Vagina (tissue), 2 donors: Measurements from ENCODE around the gene PITX3.

ENCODE experiments used
- POLR2A ChIP-seq, 2 donors: fragments of 450-650 bp; IDR thresholded peaks; one replicate each; pipeline ENCODE4 v1.6.1; 2017; ENCODE audit warnings: antibody characterized with exemption in 2 of 2, mild to moderate bottlenecking in 2 of 2, moderate library complexity in 2 of 2
- POLR2AphosphoS5 ChIP-seq, 2 donors: sonication (generic); formaldehyde crosslinking; IDR thresholded peaks; one replicate each; pipeline ENCODE4 v1.9.0; 2017; ENCODE audit warnings: antibody characterized with exemption in 2 of 2, mild to moderate bottlenecking in 2 of 2, low read depth in 1 of 2; ENCODE audit not compliant: insufficient read depth in 1 of 2
- TF ChIP-seq, protein P1 (sequence below), 3 experiments: fragments of 450-650 bp in 2 of 3; fragments of 200-600 bp in 1 of 3; sonication (generic) in 1 of 3; IDR thresholded peaks; one replicate each; pipeline ENCODE4 v1.5.1; 2017 to 2019; ENCODE audit warnings: antibody characterized with exemption in 3 of 3, mild to moderate bottlenecking in 2 of 3, moderate library complexity in 2 of 3

DNA sequence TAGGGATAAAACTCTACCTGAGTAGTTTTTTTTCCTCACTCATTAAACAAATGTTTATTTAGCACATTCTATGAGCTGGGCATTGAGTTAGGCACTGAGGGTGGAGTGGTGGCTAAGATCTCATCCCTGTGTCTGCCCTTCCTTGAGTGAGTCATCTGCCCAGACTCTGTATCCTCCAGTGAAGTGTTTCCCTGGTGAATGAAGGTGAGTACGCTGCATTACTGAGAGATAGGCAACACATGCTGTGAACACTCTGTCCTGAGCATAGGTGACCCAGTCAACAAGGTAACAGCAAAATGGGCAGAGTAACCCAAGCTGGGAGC lies 5.8 kb downstream of the PITX3 start:
- TF ChIP-seq, protein P1, sequence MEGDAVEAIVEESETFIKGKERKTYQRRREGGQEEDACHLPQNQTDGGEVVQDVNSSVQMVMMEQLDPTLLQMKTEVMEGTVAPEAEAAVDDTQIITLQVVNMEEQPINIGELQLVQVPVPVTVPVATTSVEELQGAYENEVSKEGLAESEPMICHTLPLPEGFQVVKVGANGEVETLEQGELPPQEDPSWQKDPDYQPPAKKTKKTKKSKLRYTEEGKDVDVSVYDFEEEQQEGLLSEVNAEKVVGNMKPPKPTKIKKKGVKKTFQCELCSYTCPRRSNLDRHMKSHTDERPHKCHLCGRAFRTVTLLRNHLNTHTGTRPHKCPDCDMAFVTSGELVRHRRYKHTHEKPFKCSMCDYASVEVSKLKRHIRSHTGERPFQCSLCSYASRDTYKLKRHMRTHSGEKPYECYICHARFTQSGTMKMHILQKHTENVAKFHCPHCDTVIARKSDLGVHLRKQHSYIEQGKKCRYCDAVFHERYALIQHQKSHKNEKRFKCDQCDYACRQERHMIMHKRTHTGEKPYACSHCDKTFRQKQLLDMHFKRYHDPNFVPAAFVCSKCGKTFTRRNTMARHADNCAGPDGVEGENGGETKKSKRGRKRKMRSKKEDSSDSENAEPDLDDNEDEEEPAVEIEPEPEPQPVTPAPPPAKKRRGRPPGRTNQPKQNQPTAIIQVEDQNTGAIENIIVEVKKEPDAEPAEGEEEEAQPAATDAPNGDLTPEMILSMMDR (IDR thresholded peaks at IDR 0.05), result no peak
- TF ChIP-seq POLR2A (IDR thresholded peaks at IDR 0.05), result no peak
- TF ChIP-seq POLR2AphosphoS5 (IDR thresholded peaks at IDR 0.05; ENCODE audit: insufficient read depth in 1 of 2, low read depth in 1 of 2), result no peak
